GM10248 (cell line): Measurements from ENCODE around the gene ELF1.

ENCODE experiments used
- CTCF ChIA-PET: fragments of 300-600 bp; sonication (Branson Sonifier 250); formaldehyde crosslinking; extraction: SDS; loops from one replicate; lab custom pipeline; 2021; ENCODE audit warnings: antibody characterized with exemption; lab: Yijun Ruan, JAX
- POLR2A ChIA-PET: fragments of 350-650 bp; sonication (Branson Sonifier 250); formaldehyde crosslinking; extraction: SDS; loops from one replicate; lab custom pipeline; 2020; ENCODE audit warnings: antibody characterized with exemption; lab: Yijun Ruan, JAX
- DNase-seq: peaks from one replicate; pipeline ENCODE4 v3.0.0; 2012; ENCODE audit errors: extremely low spot score
- TF ChIP-seq, protein P1 (sequence below): IDR thresholded peaks from 2 replicates; pipeline ENCODE4 v1.5.1; 2012; ENCODE audit warnings: mild to moderate bottlenecking, low read depth; ENCODE audit errors: extremely low read depth, missing control alignments, control extremely low read depth

The ELF1 gene

DNA sequence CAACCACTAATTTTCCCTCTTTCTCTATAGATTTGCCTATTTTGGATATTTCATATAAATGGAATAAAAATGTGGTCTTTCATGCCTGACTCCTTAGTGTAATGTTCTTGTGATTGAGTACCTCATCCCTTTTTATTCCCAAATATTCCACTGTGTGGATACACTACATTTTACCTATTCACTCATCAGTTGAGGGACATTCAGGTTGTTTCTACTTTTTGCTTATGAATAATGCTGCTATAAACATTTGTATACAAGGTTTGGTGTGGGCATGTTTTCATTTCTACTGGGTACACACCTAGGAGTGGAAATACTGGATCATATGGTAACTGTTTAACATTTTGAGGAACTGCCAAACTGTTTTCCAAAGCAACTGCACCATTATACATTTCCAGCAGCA lies 37.1 kb upstream of the ELF1 start:
- no peak for DNase-seq
- POLR2A ChIA-PET: no interaction called here
- CTCF ChIA-PET: interaction anchor here (1.0 to 3.6 kb wide), 8 partner anchors 23 to 166 kb away, joined by 3 to 21 read pairs (median 7); partner anchors contain the start of gene ELF1
- TF ChIP-seq, protein P1, sequence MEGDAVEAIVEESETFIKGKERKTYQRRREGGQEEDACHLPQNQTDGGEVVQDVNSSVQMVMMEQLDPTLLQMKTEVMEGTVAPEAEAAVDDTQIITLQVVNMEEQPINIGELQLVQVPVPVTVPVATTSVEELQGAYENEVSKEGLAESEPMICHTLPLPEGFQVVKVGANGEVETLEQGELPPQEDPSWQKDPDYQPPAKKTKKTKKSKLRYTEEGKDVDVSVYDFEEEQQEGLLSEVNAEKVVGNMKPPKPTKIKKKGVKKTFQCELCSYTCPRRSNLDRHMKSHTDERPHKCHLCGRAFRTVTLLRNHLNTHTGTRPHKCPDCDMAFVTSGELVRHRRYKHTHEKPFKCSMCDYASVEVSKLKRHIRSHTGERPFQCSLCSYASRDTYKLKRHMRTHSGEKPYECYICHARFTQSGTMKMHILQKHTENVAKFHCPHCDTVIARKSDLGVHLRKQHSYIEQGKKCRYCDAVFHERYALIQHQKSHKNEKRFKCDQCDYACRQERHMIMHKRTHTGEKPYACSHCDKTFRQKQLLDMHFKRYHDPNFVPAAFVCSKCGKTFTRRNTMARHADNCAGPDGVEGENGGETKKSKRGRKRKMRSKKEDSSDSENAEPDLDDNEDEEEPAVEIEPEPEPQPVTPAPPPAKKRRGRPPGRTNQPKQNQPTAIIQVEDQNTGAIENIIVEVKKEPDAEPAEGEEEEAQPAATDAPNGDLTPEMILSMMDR: no peak

DNA sequence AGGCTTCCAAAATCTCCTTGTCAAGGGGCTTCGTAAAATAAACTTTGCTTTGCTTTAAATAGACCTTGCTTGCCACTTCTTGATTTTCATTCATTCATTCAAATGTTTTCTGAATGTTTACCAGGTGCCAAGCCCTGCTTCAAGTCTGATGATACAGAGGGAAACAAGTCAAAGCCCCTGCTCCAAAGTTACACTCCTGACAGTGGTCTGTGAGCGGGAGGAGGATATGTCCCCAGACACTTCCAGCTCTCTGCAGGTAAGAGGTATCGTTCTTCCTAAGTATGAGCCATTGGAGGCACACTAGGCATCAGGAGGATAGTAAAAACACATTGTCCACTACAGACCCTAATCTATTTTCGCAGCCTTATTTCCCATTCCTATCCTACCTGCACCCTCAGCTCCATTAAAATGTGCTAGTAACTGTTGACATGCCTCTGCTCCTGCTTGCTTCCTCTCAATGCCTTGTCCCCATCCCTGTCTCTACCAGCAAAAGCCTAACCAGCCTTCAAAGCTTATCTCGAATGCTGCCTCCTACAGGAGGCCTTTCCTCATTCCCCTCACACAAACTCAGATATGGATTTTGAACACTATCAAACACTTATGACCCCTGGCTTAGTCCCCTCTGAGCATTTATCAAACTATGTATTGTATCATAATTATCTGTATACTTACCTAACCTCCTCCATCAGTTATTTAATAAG lies 36.0 kb upstream of the ELF1 start:
- DNase-seq: no peak
- CTCF ChIA-PET: interaction anchor here (0.8 to 3.6 kb wide), 34 partner anchors 8 to 589 kb away, joined by 3 to 21 read pairs (median 4); partner anchors contain the start of gene ELF1
- TF ChIP-seq, protein P1: peak; percentile 43
- POLR2A ChIA-PET: no interaction called here

DNA sequence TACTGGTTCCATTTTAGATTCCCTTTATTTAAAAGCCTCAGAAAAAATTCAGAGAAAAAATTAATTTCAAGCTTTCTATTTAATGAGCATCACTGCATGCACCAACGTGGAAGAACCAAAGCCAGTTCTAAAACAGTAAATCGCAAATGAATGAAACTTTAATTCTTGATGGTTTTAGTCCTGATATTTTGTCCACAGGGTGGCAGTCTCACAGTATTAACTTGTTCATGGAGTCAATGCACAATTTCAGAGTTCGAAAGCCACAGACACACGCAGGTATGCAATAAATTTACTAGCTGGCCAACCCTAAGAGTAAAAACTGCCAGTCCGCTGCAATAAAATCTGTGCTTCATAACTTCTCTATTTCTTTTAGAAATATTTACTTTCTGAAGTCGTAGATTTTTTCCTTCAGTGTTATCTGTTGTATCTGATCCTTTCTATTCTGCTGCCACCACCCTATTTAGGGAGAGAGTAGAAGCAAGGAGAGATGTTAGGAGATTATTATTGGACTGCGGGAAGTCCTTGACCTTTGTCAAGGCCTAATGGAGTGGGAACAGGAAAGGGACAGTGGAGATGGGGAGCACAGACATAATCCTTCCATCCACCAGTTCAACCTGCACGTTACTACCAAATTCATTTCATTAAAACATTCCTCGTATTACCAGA lies 35.2 kb upstream of the ELF1 start:
- TF ChIP-seq, protein P1: peak; percentile 59
- CTCF ChIA-PET: interaction anchor here (0.7 to 3.6 kb wide), 41 partner anchors 9 to 589 kb away, joined by 3 to 21 read pairs (median 4); partner anchors contain the start of gene ELF1
- POLR2A ChIA-PET: no interaction called here
- peak; percentile 27 for DNase-seq

DNA sequence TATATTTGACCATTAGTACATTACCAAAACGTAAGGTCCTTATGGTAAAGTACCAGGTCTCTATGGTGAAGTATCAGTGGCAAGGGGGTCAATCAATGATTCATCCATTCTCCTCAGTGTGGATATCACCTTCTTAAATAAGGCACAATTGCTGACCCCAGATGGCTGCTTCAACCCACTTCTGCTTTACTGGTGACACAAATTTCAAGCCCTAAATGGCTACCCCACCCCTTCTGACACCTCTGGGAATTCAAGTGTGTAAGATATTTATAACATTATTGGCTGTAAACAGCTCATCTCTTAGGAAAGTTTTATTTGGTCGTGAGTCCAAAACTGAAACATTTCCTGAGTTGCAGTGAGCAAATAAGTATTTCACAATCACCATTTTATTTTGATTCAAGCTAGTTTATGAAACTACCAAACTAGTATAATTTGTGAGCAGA lies 34.3 kb upstream of the ELF1 start:
- ChIA-PET POLR2A (no interaction called here), CTCF (interaction anchor here (0.7 to 3.6 kb wide), 25 partner anchors 10 to 265 kb away, joined by 3 to 21 read pairs (median 6); partner anchors contain the start of gene ELF1)
- DNase-seq: peak; percentile 38
- TF ChIP-seq, protein P1: no peak

DNA sequence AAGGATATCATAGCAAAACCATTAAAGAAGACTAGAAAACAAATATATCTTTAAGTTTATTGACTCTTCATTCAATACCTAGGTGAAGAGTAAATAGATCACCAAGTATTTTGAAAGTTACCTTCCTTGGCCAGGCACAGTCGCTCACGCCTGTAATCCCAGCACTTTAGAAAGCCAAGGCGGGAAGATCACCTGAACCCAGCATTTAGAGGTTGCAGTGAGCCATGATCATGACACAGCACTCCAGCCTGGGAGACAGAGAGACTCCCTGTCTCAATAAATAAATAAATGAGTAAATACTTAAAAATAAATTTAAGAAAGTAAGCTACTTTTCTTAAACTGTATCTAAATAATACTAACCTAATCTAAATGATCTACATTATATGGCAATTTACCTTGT lies 33.3 kb upstream of the ELF1 start:
- DNase-seq: no peak
- CTCF ChIA-PET: interaction anchor here (1.8 to 3.6 kb wide), 5 partner anchors 11 to 183 kb away, joined by 5 to 21 read pairs (median 15); no protein-coding TSS in a partner anchor
- POLR2A ChIA-PET: interaction anchor here (0.7 kb wide), 1 partner anchor 8 kb away, joined by 4 read pairs; no protein-coding TSS in a partner anchor
- TF ChIP-seq, protein P1: no peak
